ENCODE data around the gene RNASE7.

GRCh38 chr14:21036751-21037150 lies 5.4 kb upstream of the RNASE7 start:
- no peak for TF ChIP-seq POLR2A (IDR thresholded peaks at IDR 0.05)
- no peak for TF ChIP-seq CTCF (IDR thresholded peaks at IDR 0.05)

Data from uterus (tissue), 2 donors.